GM19099 (cell line): Measurements from ENCODE around the gene ARHGEF28.

Experiments
- POLR2A ChIP-seq: IDR thresholded peaks from 3 replicates; pipeline ENCODE4 v1.6.1; 2011; ENCODE audit warnings: low read depth; ENCODE audit not compliant: insufficient read length; ENCODE audit errors: extremely low read depth

Gene ARHGEF28

GRCh38 chr5:73816656-73817420, 190.8 kb downstream of the ARHGEF28 start:
- TF ChIP-seq POLR2A = no peak

GRCh38 chr5:73818357-73818756, 192.4 kb downstream of the ARHGEF28 start:
- no peak for TF ChIP-seq POLR2A

GRCh38 chr5:73820326-73820725, 194.3 kb downstream of the ARHGEF28 start:
- no peak for TF ChIP-seq POLR2A

GRCh38 chr5:73821003-73821402, 195.0 kb downstream of the ARHGEF28 start:
- TF ChIP-seq POLR2A = no peak

- no peak for TF ChIP-seq POLR2A
Observed at GRCh38 chr5:73822278-73822988, 196.4 kb downstream of the ARHGEF28 start.

- no peak for TF ChIP-seq POLR2A
Observed at GRCh38 chr5:73822989-73823339, 197.0 kb downstream of the ARHGEF28 start.

GRCh38 chr5:73823508-73823925, 197.5 kb downstream of the ARHGEF28 start:
- TF ChIP-seq POLR2A = no peak

- no peak for TF ChIP-seq POLR2A
Observed at GRCh38 chr5:73825199-73825598, 199.2 kb downstream of the ARHGEF28 start.

- TF ChIP-seq POLR2A = no peak
Observed at GRCh38 chr5:73825736-73826135, 199.7 kb downstream of the ARHGEF28 start.

GRCh38 chr5:73826301-73827105, 200.5 kb downstream of the ARHGEF28 start:
- TF ChIP-seq POLR2A = no peak

GRCh38 chr5:73827106-73827450, 201.1 kb downstream of the ARHGEF28 start:
- no peak for TF ChIP-seq POLR2A

- TF ChIP-seq POLR2A = no peak
Observed at GRCh38 chr5:73828465-73828864, 202.5 kb downstream of the ARHGEF28 start.

GRCh38 chr5:73830646-73831045, 204.7 kb downstream of the ARHGEF28 start:
- TF ChIP-seq POLR2A = no peak

GRCh38 chr5:73831066-73831465, 205.1 kb downstream of the ARHGEF28 start:
- no peak for TF ChIP-seq POLR2A

- no peak for TF ChIP-seq POLR2A
Observed at GRCh38 chr5:73834693-73835092, 208.7 kb downstream of the ARHGEF28 start.

GRCh38 chr5:73835726-73836125, 209.7 kb downstream of the ARHGEF28 start:
- TF ChIP-seq POLR2A = no peak

- no peak for TF ChIP-seq POLR2A
Observed at GRCh38 chr5:73836607-73837006, 210.6 kb downstream of the ARHGEF28 start.

GRCh38 chr5:73838901-73839300, 212.9 kb downstream of the ARHGEF28 start:
- TF ChIP-seq POLR2A = no peak
